AG04449 (cell line): Measurements from ENCODE around the gene NRIP2.

Experiments used
- CTCF ChIA-PET: fragments of 350-600 bp; formaldehyde crosslinking; extraction: SDS; loops from one replicate; lab custom pipeline; 2021; ENCODE audit warnings: antibody characterized with exemption; lab: Yijun Ruan, JAX
- POLR2A ChIA-PET: fragments of 400-600, 350-600 bp; formaldehyde crosslinking; extraction: SDS; loops from one replicate; lab custom pipeline; 2020; ENCODE audit warnings: antibody characterized with exemption, inconsistent platforms; lab: Yijun Ruan, JAX
- DNase-seq: peaks from one replicate; pipeline ENCODE4 v3.0.0-alpha.2; 2010; ENCODE audit warnings: low read depth, low spot score
- H3K4me3 ChIP-seq: 2 replicates; pipeline ENCODE4 v1.5.1; 2011; ENCODE audit warnings: low read depth, mild to moderate bottlenecking, control low read depth, low read length
- CTCF ChIP-seq: IDR thresholded peaks from one replicate; pipeline ENCODE4 v1.5.1; 2011; ENCODE audit warnings: mild to moderate bottlenecking, moderate library complexity, low read length, control low read depth, inconsistent platforms; ENCODE audit not compliant: insufficient read depth; ENCODE audit errors: missing control alignments

Gene NRIP2

DNA sequence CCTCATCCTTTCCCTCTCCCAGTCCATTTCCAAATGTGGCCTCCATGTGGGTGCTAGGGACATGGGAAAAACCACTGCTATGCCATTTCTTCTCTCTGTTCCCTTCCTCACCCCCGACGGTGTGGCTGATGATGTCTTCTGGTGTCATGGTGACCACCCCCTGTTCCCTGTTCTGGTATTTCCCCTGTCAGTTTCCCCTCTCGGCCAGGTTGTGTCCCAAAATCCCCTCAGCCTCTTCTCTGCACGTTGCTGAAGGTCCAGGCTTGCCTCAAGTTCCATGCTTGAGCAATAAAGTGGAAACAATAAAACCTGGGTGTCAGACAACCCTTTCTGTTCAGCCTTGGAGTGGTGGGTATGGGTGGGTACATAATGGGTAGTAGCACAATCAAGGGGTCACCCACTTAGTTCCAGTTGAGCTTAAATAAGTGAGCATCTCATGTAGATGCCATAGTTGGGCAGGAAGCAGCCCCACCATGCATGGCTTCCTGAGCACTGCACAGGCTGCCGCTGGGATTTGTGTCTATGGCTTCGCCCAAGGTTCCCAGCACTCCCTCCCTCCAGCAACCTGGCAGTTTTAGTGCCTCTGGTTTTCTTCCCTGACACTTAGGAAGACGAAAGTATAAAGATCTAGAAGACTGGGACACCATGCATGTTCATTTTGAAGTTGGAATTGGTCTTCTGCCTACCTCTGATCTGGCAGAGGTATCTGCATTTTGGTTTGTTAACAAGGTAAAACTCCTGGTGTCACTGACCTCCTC is 31.0 kb downstream of the NRIP2 start:
- no peak for DNase-seq
- no peak overlapping the region for H3K4me3 ChIP-seq
- TF ChIP-seq CTCF = no peak
- ChIA-PET CTCF (interaction anchor here (1.6 to 2.1 kb wide), 2 partner anchors 11 to 64 kb away, joined by 5 read pairs; no protein-coding TSS in a partner anchor), POLR2A (interaction anchor here (1.3 to 1.7 kb wide), 2 partner anchors 8 to 9 kb away, joined by 7 to 8 read pairs; partner anchors contain the start of gene ITFG2)

DNA sequence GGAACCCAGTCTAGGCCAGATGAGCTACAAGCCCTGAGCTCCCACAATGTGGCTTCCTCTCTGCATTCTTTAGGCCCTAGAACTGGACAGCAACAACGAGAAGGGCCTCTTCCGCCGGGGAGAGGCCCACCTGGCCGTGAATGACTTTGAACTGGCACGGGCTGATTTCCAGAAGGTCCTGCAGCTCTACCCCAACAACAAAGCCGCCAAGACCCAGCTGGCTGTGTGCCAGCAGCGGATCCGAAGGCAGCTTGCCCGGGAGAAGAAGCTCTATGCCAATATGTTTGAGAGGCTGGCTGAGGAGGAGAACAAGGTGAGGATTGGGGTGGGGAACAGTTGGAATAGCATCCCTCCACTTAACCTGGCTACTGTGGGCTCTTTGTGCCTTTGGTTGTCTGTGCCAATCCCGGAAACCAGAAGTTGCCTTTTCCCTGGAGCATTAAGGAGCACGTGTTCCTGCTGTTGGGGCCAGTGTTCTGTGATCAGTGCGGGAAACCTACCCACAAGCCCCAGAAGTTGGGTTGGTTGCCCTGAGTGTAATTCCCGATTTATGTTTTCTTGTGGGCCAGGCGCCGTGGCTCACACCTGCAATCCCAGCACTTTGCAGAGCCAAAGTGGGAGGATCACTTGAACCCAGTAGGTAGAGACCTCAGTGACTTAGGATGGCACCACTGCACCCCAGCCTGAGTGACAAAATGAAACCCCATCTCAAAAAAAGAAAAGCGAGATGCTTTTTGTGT is 33.6 kb downstream of the NRIP2 start:
- CTCF ChIA-PET = no interaction called here
- DNase-seq = no peak
- POLR2A ChIA-PET = no interaction called here
- no peak overlapping the region for H3K4me3 ChIP-seq
- no peak for TF ChIP-seq CTCF

DNA sequence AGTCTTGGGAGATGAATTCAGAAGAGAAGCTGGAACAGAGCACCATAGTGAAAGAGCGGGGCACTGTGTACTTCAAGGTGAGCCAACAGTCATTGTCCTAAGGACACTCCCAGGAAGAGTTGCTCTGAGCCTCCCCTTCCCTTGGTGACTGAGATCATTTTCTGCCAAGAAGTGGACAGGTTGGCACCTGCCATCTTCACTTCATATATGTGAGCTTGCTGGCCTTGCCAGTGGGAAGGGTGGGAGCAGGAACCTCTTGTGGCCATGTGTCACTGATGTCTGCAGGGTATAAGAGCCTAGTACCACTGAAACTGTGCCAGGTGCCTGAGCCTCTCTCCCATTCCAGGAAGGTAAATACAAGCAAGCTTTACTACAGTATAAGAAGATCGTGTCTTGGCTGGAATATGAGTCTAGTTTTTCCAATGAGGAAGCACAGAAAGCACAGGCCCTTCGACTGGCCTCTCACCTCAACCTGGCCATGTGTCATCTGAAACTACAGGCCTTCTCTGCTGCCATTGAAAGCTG is 34.7 kb downstream of the NRIP2 start:
- no peak for DNase-seq
- no peak overlapping the region for H3K4me3 ChIP-seq
- ChIA-PET CTCF (interaction anchor here (1.2 kb wide), 1 partner anchor 16 kb away, joined by 4 read pairs; no protein-coding TSS in a partner anchor), POLR2A (no interaction called here)
- no peak for TF ChIP-seq CTCF

GRCh38 chr12:2797721-2798418 is 37.0 kb downstream of the NRIP2 start:
- no peak overlapping the region for H3K4me3 ChIP-seq
- POLR2A ChIA-PET = no interaction called here
- no peak for DNase-seq
- CTCF ChIA-PET = interaction anchor here (0.8 kb wide), 1 partner anchor 57 kb away, joined by 3 read pairs; no protein-coding TSS in a partner anchor
- no peak for TF ChIP-seq CTCF

- peak overlapping the region; percentile 87 for H3K4me3 ChIP-seq
- POLR2A ChIA-PET = interaction anchor here (0.8 to 1.6 kb wide), 2 partner anchors 9 to 17 kb away, joined by 3 to 8 read pairs; no protein-coding TSS in a partner anchor
- no peak for TF ChIP-seq CTCF
- no peak for DNase-seq
- CTCF ChIA-PET = interaction anchor here (0.7 to 3.0 kb wide), 6 partner anchors 12 to 857 kb away, joined by 3 to 27 read pairs (median 3); partner anchors contain the start of gene ITFG2
Measured at GRCh38 chr12:2796187-2796666, 38.6 kb downstream of the NRIP2 start.
